Spleen (tissue), 7 donors: Measurements from ENCODE around the gene IL11RA.

Experiments
- CTCF ChIP-seq, 11 experiments: fragments of 200-600 bp in 7 of 11; fragments of 450-650 bp in 4 of 11; sonication (generic) in 4 of 11; IDR thresholded peaks in 8 of 11; conservative IDR thresholded peaks in 3 of 11; 1 replicate in 7 of 11; 2 replicates in 4 of 11; pipeline versions ENCODE4 v1.4.0 to v1.8.0; 2016 to 2021; ENCODE audit warnings: antibody characterized with exemption in 11 of 11, inconsistent platforms in 4 of 11, mild to moderate bottlenecking in 1 of 11
- POLR2A ChIP-seq, 3 donors: fragments of 450-650 bp; IDR thresholded peaks; one replicate each; pipeline ENCODE4 v1.5.1; 2017; ENCODE audit warnings: antibody characterized with exemption in 3 of 3, mild to moderate bottlenecking in 1 of 3
- POLR2AphosphoS5 ChIP-seq, 3 donors: sonication (generic); formaldehyde crosslinking; IDR thresholded peaks; one replicate each; pipeline ENCODE4 v1.5.1; 2017; ENCODE audit warnings: antibody characterized with exemption in 3 of 3
- donor health status: DM: no; HTN: no; CAD: no; lungs with moderate emphysema.
- donor health status: DM: no; HTN: no; CAD: no.
- donor health status: DM: no; HTN: no; CAD: no.

- TF ChIP-seq CTCF (IDR thresholded peaks at IDR 0.05 in 8 of 11, conservative IDR thresholded peaks at IDR 0.05 in 3 of 11): no peak
- TF ChIP-seq POLR2AphosphoS5 (IDR thresholded peaks at IDR 0.05): no peak
- TF ChIP-seq POLR2A (IDR thresholded peaks at IDR 0.05): no peak
Observed at GRCh38 chr9:34707130-34707529, 55.1 kb downstream of the IL11RA start.
